Measurements from ENCODE around the gene KIR3DL1. TPM values are rescaled to one million over a fixed set of nuclear protein-coding genes. Genes with fewer than 3 reads are reported as not detected.
A peak's percentile ranks its signal among the peaks of the same experiment; 100 is the strongest.
"Not testable (repeated sequence)": the region's sequence is repeated elsewhere in the genome, so short reads cannot be mapped to it uniquely, and the experiment has no call there.

The KIR3DL1 gene
- not detected for total RNA-seq

DNA sequence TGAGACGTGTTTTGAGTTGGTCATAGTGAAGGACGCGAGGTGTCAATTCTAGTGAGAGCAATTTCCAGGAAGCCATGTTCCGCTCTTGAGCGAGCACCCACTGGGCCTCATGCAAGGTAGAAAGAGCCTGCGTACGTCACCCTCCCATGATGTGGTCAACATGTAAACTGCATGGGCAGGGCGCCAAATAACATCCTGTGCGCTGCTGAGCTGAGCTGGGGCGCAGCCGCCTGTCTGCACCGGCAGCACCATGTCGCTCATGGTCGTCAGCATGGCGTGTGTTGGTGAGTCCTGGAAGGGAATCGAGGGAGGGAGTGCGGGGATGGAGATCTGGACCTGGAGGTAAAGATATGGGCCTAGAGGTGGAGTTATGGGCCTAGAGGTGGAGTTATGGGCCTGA is at the start of gene KIR3DL1:
KIR3DL1 (plus strand) TSS at position 218 of the 400 bp plus-strand sequence.
- H3K4me3 ChIP-seq (ENCODE audit: low read depth, poor library complexity, severe bottlenecking); intact Hi-C loops (cut with DNase I; ENCODE audit: low total_unique reads): not testable (repeated sequence)
- WGBS, 2 donors = 86 to 92% methylated on average over 16 to 17 of the region's 17 CpGs
- peak in 1 of 2 donors; percentile 39 for DNase-seq (ENCODE audit: low spot score in 2 of 2)

DNA sequence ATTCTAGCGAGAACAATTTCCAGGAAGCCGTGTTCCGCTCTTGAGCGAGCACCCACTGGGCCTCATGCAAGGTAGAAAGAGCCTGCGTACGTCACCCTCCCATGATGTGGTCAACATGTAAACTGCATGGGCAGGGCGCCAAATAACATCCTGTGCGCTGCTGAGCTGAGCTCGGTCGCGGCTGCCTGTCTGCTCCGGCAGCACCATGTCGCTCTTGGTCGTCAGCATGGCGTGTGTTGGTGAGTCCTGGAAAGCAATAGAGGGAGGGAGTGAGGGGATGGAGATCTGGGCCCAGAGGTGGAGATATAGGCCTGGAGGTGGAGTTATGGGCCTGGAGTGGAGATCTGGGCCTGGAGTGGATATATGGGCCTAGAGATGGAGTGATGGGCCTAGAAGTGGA is 46.6 kb upstream of the KIR3DL1 start, which contains the start of gene KIR2DL1:
KIR2DL1 (plus strand) TSS at position 148 of the 400 bp plus-strand sequence; CDS start at position 206, 58 bp downstream.
- 94% methylated on average over 15 of the region's 15 CpGs for WGBS, 2 donors
- intact Hi-C loops (cut with DNase I; ENCODE audit: low total_unique reads); H3K4me3 ChIP-seq (ENCODE audit: low read depth, poor library complexity, severe bottlenecking): not testable (repeated sequence)
- DNase-seq (ENCODE audit: low spot score in 2 of 2) = peak in 1 of 2 donors; percentile 70

DNA sequence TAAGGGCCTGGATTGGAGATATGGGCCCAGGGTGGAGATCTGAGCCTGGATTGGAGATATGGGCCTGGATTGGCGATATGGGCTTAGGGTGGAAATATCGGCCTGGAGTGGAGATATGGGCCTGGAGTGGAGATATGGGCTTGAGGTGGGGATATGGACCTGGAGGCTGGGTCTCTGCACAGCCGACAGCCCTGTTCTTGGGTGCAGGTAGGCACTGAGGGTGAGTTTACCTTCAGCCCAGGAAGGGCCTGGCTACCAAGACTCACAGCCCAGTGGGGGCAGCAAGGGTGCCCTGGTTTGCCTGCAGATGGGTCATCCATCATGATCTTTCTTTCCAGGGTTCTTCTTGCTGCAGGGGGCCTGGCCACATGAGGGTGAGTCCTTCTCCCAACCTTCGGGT is 45.8 kb upstream of the KIR3DL1 start:
- peak in 1 of 2 donors; percentile 71 for DNase-seq (ENCODE audit: low spot score in 2 of 2)
- H3K4me3 ChIP-seq (ENCODE audit: low read depth, poor library complexity, severe bottlenecking); intact Hi-C loops (cut with DNase I; ENCODE audit: low total_unique reads): not testable (repeated sequence)
- WGBS, 2 donors = 84 to 87% methylated on average over 4 of the region's 4 CpGs

- peak in 1 of 2 donors; percentile 63 for DNase-seq (ENCODE audit: low spot score in 2 of 2)
- intact Hi-C loops (cut with DNase I; ENCODE audit: low total_unique reads); H3K4me3 ChIP-seq (ENCODE audit: low read depth, poor library complexity, severe bottlenecking): not testable (repeated sequence)
- 78% methylated on average over 14 of the region's 15 CpGs for WGBS, 2 donors
Measured at GRCh38 chr19:54771018-54771960, 45.0 kb upstream of the KIR3DL1 start.

- H3K4me3 ChIP-seq (ENCODE audit: low read depth, poor library complexity, severe bottlenecking); intact Hi-C loops (cut with DNase I; ENCODE audit: low total_unique reads): not testable (repeated sequence)
- WGBS, 2 donors = 46 to 51% methylated on average over 2 of the region's 2 CpGs
- DNase-seq (ENCODE audit: low spot score in 2 of 2) = peak in 1 of 2 donors; percentile 72
Measured at GRCh38 chr19:54772666-54773065, 43.6 kb upstream of the KIR3DL1 start.

GRCh38 chr19:54775095-54775815 is 41.0 kb upstream of the KIR3DL1 start:
- peak in 1 of 2 donors; percentile 73 for DNase-seq (ENCODE audit: low spot score in 2 of 2)
- WGBS, 2 donors = 78 to 79% methylated on average over 12 of the region's 12 CpGs
- intact Hi-C loops (cut with DNase I; ENCODE audit: low total_unique reads) = not testable (repeated sequence)

DNA sequence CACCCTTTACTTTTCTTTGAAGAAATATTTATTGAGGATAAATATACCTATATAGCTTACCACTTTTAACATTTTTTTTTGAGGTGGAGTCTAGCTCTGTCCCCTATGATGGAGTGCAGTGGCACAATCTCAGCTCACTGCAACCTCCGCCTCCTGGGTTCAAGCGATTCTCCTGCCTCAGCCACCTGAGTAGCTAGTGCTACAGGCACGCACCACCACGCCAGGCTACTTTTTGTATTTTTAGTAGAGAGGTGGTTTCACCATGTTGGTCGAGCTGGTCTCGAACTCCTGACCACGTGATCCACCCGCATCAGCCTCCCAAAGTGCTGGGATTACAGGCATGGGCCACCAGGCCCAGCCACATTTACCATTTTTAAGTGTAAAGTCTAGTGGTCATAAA is 40.4 kb upstream of the KIR3DL1 start:
- peak in 1 of 2 donors; percentile 52 for DNase-seq (ENCODE audit: low spot score in 2 of 2)
- 82 to 88% methylated on average over 8 of the region's 8 CpGs for WGBS, 2 donors
- H3K4me3 ChIP-seq (ENCODE audit: low read depth, poor library complexity, severe bottlenecking); intact Hi-C loops (cut with DNase I; ENCODE audit: low total_unique reads): not testable (repeated sequence)

More at GRCh38 chr19:54775095-54775815, 41.0 kb upstream of the KIR3DL1 start:
- not testable (repeated sequence) for H3K4me3 ChIP-seq (ENCODE audit: low read depth, poor library complexity, severe bottlenecking)

- intact Hi-C loops (cut with DNase I; ENCODE audit: low total_unique reads); H3K4me3 ChIP-seq (ENCODE audit: low read depth, poor library complexity, severe bottlenecking): not testable (repeated sequence)
- DNase-seq (ENCODE audit: low spot score in 2 of 2) = peak in 1 of 2 donors; percentile 81
- WGBS, 2 donors = 64 to 80% methylated on average over 4 of the region's 4 CpGs
Measured at GRCh38 chr19:54777851-54778250, 38.4 kb upstream of the KIR3DL1 start.

GRCh38 chr19:54778896-54779295 is 37.4 kb upstream of the KIR3DL1 start:
- H3K4me3 ChIP-seq (ENCODE audit: low read depth, poor library complexity, severe bottlenecking); intact Hi-C loops (cut with DNase I; ENCODE audit: low total_unique reads): not testable (repeated sequence)
- WGBS, 2 donors = 74 to 76% methylated on average over 7 of the region's 7 CpGs
- peak in 1 of 2 donors; percentile 36 for DNase-seq (ENCODE audit: low spot score in 2 of 2)

GRCh38 chr19:54782916-54783315 is 33.4 kb upstream of the KIR3DL1 start:
- intact Hi-C loops (cut with DNase I; ENCODE audit: low total_unique reads); H3K4me3 ChIP-seq (ENCODE audit: low read depth, poor library complexity, severe bottlenecking): not testable (repeated sequence)
- 74 to 79% methylated on average over 4 of the region's 4 CpGs for WGBS, 2 donors
- peak in 1 of 2 donors; percentile 64 for DNase-seq (ENCODE audit: low spot score in 2 of 2)

DNA sequence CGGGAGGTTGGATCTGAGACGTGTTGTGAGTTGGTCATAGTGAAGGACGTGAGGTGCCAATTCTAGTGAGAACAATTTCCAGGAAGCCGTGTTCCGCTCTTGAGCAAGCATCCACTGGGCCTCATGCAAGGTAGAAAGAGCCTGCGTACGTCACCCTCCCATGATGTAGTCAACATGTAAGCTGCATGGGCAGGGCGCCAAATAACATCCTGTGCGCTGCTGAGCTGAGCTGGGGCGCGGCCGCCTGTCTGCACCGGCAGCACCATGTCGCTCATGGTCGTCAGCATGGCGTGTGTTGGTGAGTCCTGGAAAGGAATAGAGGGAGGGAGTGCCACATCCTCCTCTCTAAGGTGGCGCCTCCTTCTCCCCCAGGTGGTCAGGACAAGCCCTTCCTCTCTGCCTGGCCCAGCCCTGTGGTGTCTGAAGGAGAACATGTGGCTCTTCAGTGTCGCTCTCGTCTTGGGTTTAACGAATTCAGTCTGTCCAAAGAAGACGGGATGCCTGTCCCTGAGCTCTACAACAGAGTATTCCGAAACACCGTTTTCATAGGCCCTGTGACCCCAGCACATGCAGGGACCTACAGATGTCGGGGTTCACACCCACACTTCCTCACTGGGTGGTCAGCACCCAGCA is 30.1 kb upstream of the KIR3DL1 start:
- WGBS, 2 donors = 85 to 91% methylated on average over 20 to 24 of the region's 24 CpGs
- peak in 1 of 2 donors; percentile 49 for DNase-seq (ENCODE audit: low spot score in 2 of 2)
- H3K4me3 ChIP-seq (ENCODE audit: low read depth, poor library complexity, severe bottlenecking); intact Hi-C loops (cut with DNase I; ENCODE audit: low total_unique reads): not testable (repeated sequence)

DNA sequence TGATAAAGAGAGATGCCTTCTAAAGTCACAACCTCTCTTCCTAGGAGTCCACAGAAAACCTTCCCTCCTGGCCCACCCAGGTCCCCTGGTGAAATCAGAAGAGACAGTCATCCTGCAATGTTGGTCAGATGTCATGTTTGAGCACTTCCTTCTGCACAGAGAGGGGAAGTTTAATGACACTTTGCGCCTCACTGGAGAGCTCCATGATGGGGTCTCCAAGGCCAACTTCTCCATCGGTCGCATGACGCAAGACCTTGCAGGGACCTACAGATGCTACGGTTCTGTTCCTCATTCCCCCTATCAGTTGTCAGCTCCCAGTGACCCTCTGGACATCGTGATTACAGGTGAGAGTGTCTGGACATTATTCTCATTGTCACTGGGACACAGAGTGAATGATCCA is 28.1 kb upstream of the KIR3DL1 start:
- H3K4me3 ChIP-seq (ENCODE audit: low read depth, poor library complexity, severe bottlenecking); intact Hi-C loops (cut with DNase I; ENCODE audit: low total_unique reads): not testable (repeated sequence)
- DNase-seq (ENCODE audit: low spot score in 2 of 2) = peak in 1 of 2 donors; percentile 29
- 81 to 84% methylated on average over 6 of the region's 6 CpGs for WGBS, 2 donors
